RPMI7951 (cell line): ENCODE results near the gene DNAJC5. TPM values are rescaled to one million over a fixed set of nuclear protein-coding genes. Genes with fewer than 3 reads are reported as not detected.
A peak's percentile ranks its signal among the peaks of the same experiment; 100 is the strongest.

ENCODE experiments used
- DNase-seq: peaks from one replicate; pipeline ENCODE4 v3.0.0-alpha.2; 2012; ENCODE audit warnings: low read depth
- total RNA-seq: library from RNA; depleted of rRNA; stranded (reverse); fragments of >200 nt; shearing (Covaris generic); gene quantifications from 2 replicates; pipeline ENCODE4 v1.2.3, GENCODE V29; 2014

Gene DNAJC5
- total RNA-seq, 1 experiment from 2014 or later = 29.3 TPM

- peak; percentile 57 for DNase-seq
Observed at GRCh38 chr20:63884506-63885263, 10.2 kb upstream of the DNAJC5 start.

- DNase-seq = no peak
Observed at GRCh38 chr20:63885264-63886053, 9.5 kb upstream of the DNAJC5 start.

GRCh38 chr20:63886054-63886419, 8.9 kb upstream of the DNAJC5 start:
- no peak for DNase-seq

GRCh38 chr20:63886921-63887320, 8.0 kb upstream of the DNAJC5 start:
- DNase-seq = no peak

- DNase-seq = no peak
Observed at GRCh38 chr20:63889241-63890200, 5.4 kb upstream of the DNAJC5 start.

GRCh38 chr20:63890201-63890576, 4.7 kb upstream of the DNAJC5 start:
- no peak for DNase-seq

- DNase-seq = no peak
Observed at GRCh38 chr20:63890616-63891015, 4.3 kb upstream of the DNAJC5 start.

GRCh38 chr20:63891061-63892002, 3.6 kb upstream of the DNAJC5 start:
- no peak for DNase-seq

- no peak for DNase-seq
Observed at GRCh38 chr20:63892402-63892801, 2.5 kb upstream of the DNAJC5 start.

GRCh38 chr20:63893999-63894357, 948 bp upstream of the DNAJC5 start:
- peak; percentile 13 for DNase-seq

- DNase-seq = no peak
Observed at GRCh38 chr20:63895202-63895951, 451 bp downstream of the DNAJC5 start.

GRCh38 chr20:63895952-63896263, 982 bp downstream of the DNAJC5 start:
- DNase-seq = no peak

- DNase-seq = peak; percentile 57
Observed at GRCh38 chr20:63896264-63897105, 1.6 kb downstream of the DNAJC5 start.

- DNase-seq = no peak
Observed at GRCh38 chr20:63897978-63898561, 3.1 kb downstream of the DNAJC5 start.

GRCh38 chr20:63898882-63899558, 4.1 kb downstream of the DNAJC5 start:
- no peak for DNase-seq

GRCh38 chr20:63900413-63900812, 5.5 kb downstream of the DNAJC5 start:
- no peak for DNase-seq

GRCh38 chr20:63903796-63904561, 9.1 kb downstream of the DNAJC5 start:
- DNase-seq = no peak
